Measurements from ENCODE around the gene ARL5C. TPM values are rescaled to one million over a fixed set of nuclear protein-coding genes. Genes with fewer than 3 reads are reported as not detected.

ARL5C gene
- total and polyA plus RNA-seq, 7 experiments from 2014 or later = 0.15 to 0.78 (median 0.34) TPM; not detected in 4

- no peaks in the 10 kb centered on the region for H3K9me3 Mint-ChIP-seq
- Histone ChIP-seq H3K4me1 (ENCODE audit: control insufficient read depth in 2 of 2, insufficient read depth in 2 of 2, low read length in 2 of 2) (peaks cover 32 to 42% of the 10 kb centered on the region in 2 donors), H3K4me3 (ENCODE audit: low read length) (peak overlapping the region; percentile 83), H3K9me3 (ENCODE audit: control insufficient read depth in 2 of 3, low read length in 3 of 3) (no peaks in the 10 kb centered on the region), H3K27ac (ENCODE audit: low read depth, low read length) (peak overlapping the region; percentile 98), H3K27me3 (ENCODE audit: control insufficient read depth in 2 of 2, insufficient read depth in 2 of 2, low read length in 2 of 2) (no peaks in the 10 kb centered on the region), H3K36me3 (ENCODE audit: control insufficient read depth in 2 of 3, insufficient read depth in 3 of 3, low read length in 3 of 3) (peaks cover 20 to 37% (median 23%) of the 10 kb centered on the region in 3 experiments)
- ATAC-seq (no peak), DNase-seq (no peak)
- ChIA-PET POLR2A (interaction anchor here (1.5 to 11.8 kb wide), 5 partner anchors 36 to 218 kb away, joined by 7 to 144 read pairs (median 9); no protein-coding TSS in a partner anchor), CTCF (interaction anchor here (2.5 kb wide), 1 partner anchor 44 kb away, joined by 14 read pairs; no protein-coding TSS in a partner anchor)
- peaks cover 4 to 37% (median 28%) of the 10 kb centered on the region in 5 donors for H3K36me3 Mint-ChIP-seq
- H3K27ac Mint-ChIP-seq = peak overlapping the region; percentile 93 to 100 (median 99)
- H3K4me3 Mint-ChIP-seq = peak overlapping the region; percentile 87 to 98 (median 92)
- peaks cover 30 to 65% (median 47%) of the 10 kb centered on the region in 7 donors for H3K4me1 Mint-ChIP-seq
- H3K27me3 Mint-ChIP-seq = no peaks in the 10 kb centered on the region
- intact Hi-C loops (cut with micrococcal nuclease) = loop anchor here in 1 of 2 donors (1.0 kb wide), 5 partner anchors 8 to 449 kb away; partner anchors contain the start of genes CDK12, LASP1 and PSMB3
Measured at GRCh38 chr17:39200957-39201510, 35.1 kb upstream of the ARL5C start.

GRCh38 chr17:39200070-39200879 is 34.3 kb upstream of the ARL5C start, which contains the start of gene RPL19:
RPL19 (plus strand) TSS chr17:39200283; CDS start chr17:39200345, 62 bp downstream.
- Mint-ChIP-seq H3K27ac (peak within 1 kb of the TSS; percentile 93 to 100 (median 99)), H3K36me3 (peaks cover 4 to 37% (median 28%) of the 10 kb centered on the region in 5 donors), H3K9me3 (no peaks in the 10 kb centered on the region), H3K27me3 (no peaks in the 10 kb centered on the region), H3K4me1 (peaks cover 38 to 72% (median 54%) of the 10 kb centered on the region in 7 donors), H3K4me3 (peak within 1 kb of the TSS; percentile 87 to 98 (median 92))
- H3K9me3 ChIP-seq (ENCODE audit: control insufficient read depth in 2 of 3, low read length in 3 of 3) = no peaks in the 10 kb centered on the region
- POLR2A ChIA-PET = interaction anchor here (0.6 to 11.8 kb wide), 36 partner anchors 9 to 780 kb away, joined by 3 to 144 read pairs (median 5); partner anchors contain the start of genes ARL5C, CDK12, FBXO47 and LASP1
- DNase-seq (peak in 5 of 9 donors; percentile 73 to 93 (median 79)), ATAC-seq (peak; percentile 87)
- peaks cover 20 to 37% (median 23%) of the 10 kb centered on the region in 3 experiments for H3K36me3 ChIP-seq (ENCODE audit: control insufficient read depth in 2 of 3, insufficient read depth in 3 of 3, low read length in 3 of 3)
- peak within 1 kb of the TSS; percentile 83 for H3K4me3 ChIP-seq (ENCODE audit: low read length)
- intact Hi-C loops (cut with micrococcal nuclease) = loop anchor here in 1 of 2 donors (1.0 kb wide), 5 partner anchors 9 to 448 kb away; partner anchors contain the start of genes CDK12, LASP1 and PSMB3
- peak within 1 kb of the TSS; percentile 98 for H3K27ac ChIP-seq (ENCODE audit: low read depth, low read length)
- no peaks in the 10 kb centered on the region for H3K27me3 ChIP-seq (ENCODE audit: control insufficient read depth in 2 of 2, insufficient read depth in 2 of 2, low read length in 2 of 2)
- CTCF ChIA-PET = interaction anchor here (0.5 to 2.5 kb wide), 12 partner anchors 31 to 428 kb away, joined by 3 to 14 read pairs (median 3); no protein-coding TSS in a partner anchor
- peaks cover 39 to 46% of the 10 kb centered on the region in 2 donors for H3K4me1 ChIP-seq (ENCODE audit: control insufficient read depth in 2 of 2, insufficient read depth in 2 of 2, low read length in 2 of 2)

GRCh38 chr17:39199820-39200069 is 33.8 kb upstream of the ARL5C start:
- DNase-seq (peak in 7 of 9 donors; percentile 61 to 93 (median 89)), ATAC-seq (peak; percentile 85)
- Mint-ChIP-seq H3K36me3 (peaks cover 4 to 31% (median 25%) of the 10 kb centered on the region in 5 donors), H3K4me3 (peak overlapping the region; percentile 87 to 98 (median 92)), H3K9me3 (no peaks in the 10 kb centered on the region), H3K27ac (peak overlapping the region; percentile 93 to 100 (median 99)), H3K4me1 (peaks cover 38 to 72% (median 54%) of the 10 kb centered on the region in 7 donors), H3K27me3 (no peaks in the 10 kb centered on the region)
- no peaks in the 10 kb centered on the region for H3K9me3 ChIP-seq (ENCODE audit: control insufficient read depth in 2 of 3, low read length in 3 of 3)
- peak overlapping the region; percentile 98 for H3K27ac ChIP-seq (ENCODE audit: low read depth, low read length)
- intact Hi-C loops (cut with micrococcal nuclease) = loop anchor here (1.0 to 2.0 kb wide), 7 partner anchors 10 to 447 kb away; partner anchors contain the start of genes LASP1 (in 2 of the 2), CDK12 (in 1 of the 2) and PSMB3 (in 1 of the 2)
- H3K4me1 ChIP-seq (ENCODE audit: control insufficient read depth in 2 of 2, insufficient read depth in 2 of 2, low read length in 2 of 2) = peaks cover 42 to 46% of the 10 kb centered on the region in 2 donors
- ChIA-PET CTCF (interaction anchor here (0.5 to 2.5 kb wide), 12 partner anchors 31 to 427 kb away, joined by 3 to 14 read pairs (median 3); no protein-coding TSS in a partner anchor), POLR2A (interaction anchor here (0.6 to 11.8 kb wide), 36 partner anchors 9 to 781 kb away, joined by 3 to 144 read pairs (median 5); partner anchors contain the start of genes ARL5C, CDK12, FBXO47 and LASP1)
- peak overlapping the region; percentile 83 for H3K4me3 ChIP-seq (ENCODE audit: low read length)
- H3K27me3 ChIP-seq (ENCODE audit: control insufficient read depth in 2 of 2, insufficient read depth in 2 of 2, low read length in 2 of 2) = no peaks in the 10 kb centered on the region
- H3K36me3 ChIP-seq (ENCODE audit: control insufficient read depth in 2 of 3, insufficient read depth in 3 of 3, low read length in 3 of 3) = peaks cover 20 to 33% (median 23%) of the 10 kb centered on the region in 3 experiments

GRCh38 chr17:39198186-39198566 is 32.2 kb upstream of the ARL5C start:
- H3K27me3 Mint-ChIP-seq = no peaks in the 10 kb centered on the region
- peak overlapping the region; percentile 87 to 98 (median 92) for H3K4me3 Mint-ChIP-seq
- H3K36me3 ChIP-seq (ENCODE audit: control insufficient read depth in 2 of 3, insufficient read depth in 3 of 3, low read length in 3 of 3) = peaks cover 13 to 17% (median 15%) of the 10 kb centered on the region in 3 experiments
- ATAC-seq (no peak), DNase-seq (no peak)
- ChIA-PET POLR2A (interaction anchor here (2.7 kb wide), 2 partner anchors 11 to 23 kb away, joined by 8 to 13 read pairs; no protein-coding TSS in a partner anchor), CTCF (interaction anchor here (1.0 kb wide), 1 partner anchor 33 kb away, joined by 4 read pairs; no protein-coding TSS in a partner anchor)
- peak overlapping the region; percentile 72 for H3K27ac ChIP-seq (ENCODE audit: low read depth, low read length)
- intact Hi-C loops (cut with micrococcal nuclease) = loop anchor here in 1 of 2 donors (2.0 kb wide), 2 partner anchors 43 to 327 kb away; partner anchors contain the start of gene LASP1
- no peaks in the 10 kb centered on the region for H3K9me3 Mint-ChIP-seq
- peak overlapping the region; percentile 77 to 100 (median 99) for H3K27ac Mint-ChIP-seq
- no peaks in the 10 kb centered on the region for H3K27me3 ChIP-seq (ENCODE audit: control insufficient read depth in 2 of 2, insufficient read depth in 2 of 2, low read length in 2 of 2)
- H3K4me1 ChIP-seq (ENCODE audit: control insufficient read depth in 2 of 2, insufficient read depth in 2 of 2, low read length in 2 of 2) = peaks cover 43 to 46% of the 10 kb centered on the region in 2 donors
- H3K4me3 ChIP-seq (ENCODE audit: low read length) = peak overlapping the region; percentile 64
- peaks cover 4 to 23% (median 18%) of the 10 kb centered on the region in 5 donors for H3K36me3 Mint-ChIP-seq
- H3K9me3 ChIP-seq (ENCODE audit: control insufficient read depth in 2 of 3, low read length in 3 of 3) = no peaks in the 10 kb centered on the region
- peaks cover 43 to 73% (median 59%) of the 10 kb centered on the region in 7 donors for H3K4me1 Mint-ChIP-seq

- H3K4me1 Mint-ChIP-seq = peaks cover 40 to 69% (median 58%) of the 10 kb centered on the region in 7 donors
- CTCF ChIA-PET = interaction anchor here (2.0 kb wide), 1 partner anchor 47 kb away, joined by 8 read pairs; no protein-coding TSS in a partner anchor
- Histone ChIP-seq H3K27ac (ENCODE audit: low read depth, low read length) (peak within 1 kb of the TSS; percentile 72), H3K36me3 (ENCODE audit: control insufficient read depth in 2 of 3, insufficient read depth in 3 of 3, low read length in 3 of 3) (peaks cover 9 to 11% (median 11%) of the 10 kb centered on the region in 3 experiments), H3K27me3 (ENCODE audit: control insufficient read depth in 2 of 2, insufficient read depth in 2 of 2, low read length in 2 of 2) (no peaks in the 10 kb centered on the region), H3K9me3 (ENCODE audit: control insufficient read depth in 2 of 3, low read length in 3 of 3) (no peaks in the 10 kb centered on the region), H3K4me1 (ENCODE audit: control insufficient read depth in 2 of 2, insufficient read depth in 2 of 2, low read length in 2 of 2) (peaks cover 43% of the 10 kb centered on the region in 2 donors), H3K4me3 (ENCODE audit: low read length) (peak within 1 kb of the TSS; percentile 64)
- intact Hi-C loops (cut with micrococcal nuclease) = loop anchor here (1.0 to 2.0 kb wide), 3 partner anchors 33 to 327 kb away; partner anchors contain the start of gene LASP1 (in 1 of the 2)
- H3K36me3 Mint-ChIP-seq = peaks cover 1 to 23% (median 14%) of the 10 kb centered on the region in 5 donors
- no peaks in the 10 kb centered on the region for H3K27me3 Mint-ChIP-seq
- peak within 1 kb of the TSS; percentile 87 to 98 (median 92) for H3K4me3 Mint-ChIP-seq
- ATAC-seq (peak; percentile 49), DNase-seq (peak; percentile 27 to 76 (median 50))
- no peaks in the 10 kb centered on the region for H3K9me3 Mint-ChIP-seq
- H3K27ac Mint-ChIP-seq = peak within 1 kb of the TSS; percentile 77 to 100 (median 99)
- POLR2A ChIA-PET = interaction anchor here (1.2 kb wide), 1 partner anchor 343 kb away, joined by 5 read pairs; the partner anchor contains the start of gene RPL23
Measured at GRCh38 chr17:39197380-39198185, 31.6 kb upstream of the ARL5C start, which contains the start of gene CACNB1. CACNB1 (minus strand) TSS chr17:39197669; CDS start chr17:39197495, 174 bp downstream.

Measured in naive thymus-derived CD4-positive, alpha-beta T cell (primary cell).